Liver (tissue), 9 donors: ENCODE data around the gene CDC27. TPM values are rescaled to one million over a fixed set of nuclear protein-coding genes. Genes with fewer than 3 reads are reported as not detected.

Source experiments
- DNase-seq: peaks from one replicate; pipeline ENCODE4 v3.0.0-alpha.2; 2017; ENCODE audit warnings: low spot score
- H3K27ac ChIP-seq, 2 donors: one replicate each; pipeline ENCODE4 v1.7.0; 2013; ENCODE audit warnings: inconsistent platforms in 2 of 2, low read length in 2 of 2, control low read depth in 1 of 2, low read depth in 1 of 2, mild to moderate bottlenecking in 1 of 2
- H3K27me3 ChIP-seq, 4 donors: one replicate each; pipeline versions ENCODE4 v1.6.1 to v1.7.0; 2013; ENCODE audit warnings: low read length in 3 of 4, inconsistent platforms in 1 of 4, mild to moderate bottlenecking in 1 of 4, moderate library complexity in 1 of 4; ENCODE audit not compliant: control insufficient read depth in 4 of 4, insufficient read depth in 4 of 4
- H3K36me3 ChIP-seq, 4 donors: one replicate each; pipeline versions ENCODE4 v1.6.1 to v1.7.0; 2013; ENCODE audit warnings: low read length in 3 of 4, mild to moderate bottlenecking in 3 of 4, low read depth in 1 of 4, moderate library complexity in 1 of 4; ENCODE audit not compliant: control insufficient read depth in 4 of 4, insufficient read depth in 3 of 4
- H3K4me1 ChIP-seq, 4 donors: one replicate each; pipeline versions ENCODE4 v1.6.1 to v1.7.0; 2013; ENCODE audit warnings: low read length in 3 of 4, mild to moderate bottlenecking in 3 of 4, moderate library complexity in 1 of 4; ENCODE audit not compliant: control insufficient read depth in 4 of 4, insufficient read depth in 4 of 4
- H3K4me3 ChIP-seq, 3 donors: one replicate each; pipeline versions ENCODE4 v1.6.1 to v1.7.0; 2013; ENCODE audit warnings: low read length in 3 of 3, control low read depth in 1 of 3, low read depth in 1 of 3, mild to moderate bottlenecking in 1 of 3
- H3K9ac ChIP-seq, 2 donors: one replicate each; pipeline ENCODE4 v1.7.0; 2013; ENCODE audit warnings: low read length in 2 of 2, mild to moderate bottlenecking in 2 of 2, moderate library complexity in 2 of 2, control low read depth in 1 of 2, low read depth in 1 of 2
- H3K9me3 ChIP-seq, 4 donors: one replicate each; pipeline versions ENCODE4 v1.6.1 to v1.7.0; 2013; ENCODE audit warnings: low read length in 3 of 4; ENCODE audit not compliant: control insufficient read depth in 4 of 4
- ATF3 ChIP-seq: IDR thresholded peaks from 2 replicates; pipeline ENCODE4 v1.6.1; 2016; ENCODE audit warnings: antibody characterized with exemption
- EGR1 ChIP-seq, 2 donors: IDR thresholded peaks; 2 replicates each; pipeline ENCODE4 v1.6.1; 2016 to 2018; ENCODE audit warnings: antibody characterized with exemption in 2 of 2, low read depth in 2 of 2
- GABPA ChIP-seq, 2 donors: IDR thresholded peaks in 1 of 2; conservative IDR thresholded peaks in 1 of 2; 2 replicates each; pipeline ENCODE4 v1.6.1; 2016; ENCODE audit warnings: antibody characterized with exemption in 2 of 2, mild to moderate bottlenecking in 1 of 2, moderate library complexity in 1 of 2
- HNF4A ChIP-seq, 2 donors: conservative IDR thresholded peaks; 2 replicates each; pipeline ENCODE4 v1.6.1; 2016; ENCODE audit warnings: antibody characterized with exemption in 2 of 2, mild to moderate bottlenecking in 2 of 2
- HNF4G ChIP-seq: IDR thresholded peaks from 2 replicates; pipeline ENCODE4 v1.6.1; 2016; ENCODE audit warnings: antibody characterized with exemption
- JUND ChIP-seq, 2 donors: IDR thresholded peaks; 2 replicates each; pipeline ENCODE4 v1.6.1; 2016; ENCODE audit warnings: antibody characterized with exemption in 2 of 2
- MAX ChIP-seq: IDR thresholded peaks from 2 replicates; pipeline ENCODE4 v1.6.1; 2016; ENCODE audit warnings: antibody characterized with exemption
- NR2F2 ChIP-seq: IDR thresholded peaks from 2 replicates; pipeline ENCODE4 v1.6.1; 2016; ENCODE audit warnings: antibody characterized with exemption
- REST ChIP-seq: IDR thresholded peaks from 2 replicates; pipeline ENCODE4 v1.6.1; 2016; ENCODE audit warnings: antibody characterized with exemption, mild to moderate bottlenecking
- RXRA ChIP-seq, 2 donors: IDR thresholded peaks; 2 replicates each; pipeline ENCODE4 v1.6.1; 2017 to 2018; ENCODE audit warnings: antibody characterized with exemption in 2 of 2, mild to moderate bottlenecking in 1 of 2
- SP1 ChIP-seq: IDR thresholded peaks from 2 replicates; pipeline ENCODE4 v1.6.1; 2018; ENCODE audit warnings: antibody characterized with exemption, mild to moderate bottlenecking
- TAF1 ChIP-seq: conservative IDR thresholded peaks from 2 replicates; pipeline ENCODE4 v1.6.1; 2016; ENCODE audit warnings: antibody characterized with exemption, mild to moderate bottlenecking
- YY1 ChIP-seq: IDR thresholded peaks from 2 replicates; pipeline ENCODE4 v1.6.1; 2016; ENCODE audit warnings: antibody characterized with exemption, mild to moderate bottlenecking
- ZBTB33 ChIP-seq: IDR thresholded peaks from 2 replicates; pipeline ENCODE4 v1.6.1; 2016; ENCODE audit warnings: antibody characterized with exemption
- WGBS: extraction: QIAGEN DNeasy Blood & Tissue Kit; methylation state at CpG from one replicate; pipeline ENCODE4 v1.1.7; 2013; 5-methylcytosine and 5-hydroxymethylcytosine counted together
- polyA plus RNA-seq, 2 donors: library from polyadenylated mRNA; stranded (reverse) in 1 of 2; unstranded in 1 of 2; fragments of 200-250 nt in 1 of 2; fragments of >200 nt in 1 of 2; fragmentation: Nextera tagmentation in 1 of 2; extraction: Ambion mirVana in 1 of 2; gene quantifications; one replicate each; pipeline versions ENCODE4 v1.2.1 to v1.2.3, GENCODE V29; 2013 to 2015
- total RNA-seq, 2 donors: library from RNA; depleted of rRNA; stranded (reverse); fragments of >200 nt; gene quantifications; one replicate each; pipeline ENCODE4 v1.2.3, GENCODE V29; 2014
- donor health status: healthy.
- donor health status: healthy.
- donor health status: healthy.
- donor health status: healthy.
- donor health status: healthy.

CDC27 gene
- total and polyA plus RNA-seq, 4 donors: 16.8 to 148 (median 27.1) TPM

GRCh38 chr17:47189732-47190237, 690 bp upstream of the CDC27 start:
- Histone ChIP-seq H3K9me3 (no peaks in the 10 kb centered on the region), H3K36me3 (no peaks in the 10 kb centered on the region), H3K9ac (peak overlapping the region in 1 of 2 donors; percentile 69), H3K4me3 (peak overlapping the region; percentile 56 to 72 (median 63)), H3K4me1 (peaks cover 4 to 13% (median 9%) of the 10 kb centered on the region in 4 donors), H3K27me3 (no peaks in the 10 kb centered on the region), H3K27ac (peak overlapping the region; percentile 16 to 35)
- WGBS: 45% methylated on average over 5 of the region's 5 CpGs
- no peak for TF ChIP-seq MAX
- TF ChIP-seq SP1: no peak
- TF ChIP-seq ATF3: no peak
- no peak for TF ChIP-seq TAF1
- no peak for TF ChIP-seq EGR1 (IDR thresholded peaks at IDR 0.05; ENCODE audit: low read depth in 2 of 2)
- TF ChIP-seq HNF4G: no peak
- TF ChIP-seq NR2F2: no peak
- TF ChIP-seq JUND (IDR thresholded peaks at IDR 0.05): no peak
- TF ChIP-seq REST: no peak
- no peak for TF ChIP-seq YY1
- no peak for TF ChIP-seq RXRA (IDR thresholded peaks at IDR 0.05)
- TF ChIP-seq HNF4A (conservative IDR thresholded peaks at IDR 0.05): no peak
- TF ChIP-seq ZBTB33: no peak
- no peak for DNase-seq

- no peaks in the 10 kb centered on the region for H3K36me3 ChIP-seq
- H3K4me3 ChIP-seq: peak overlapping the region; percentile 77 to 87 (median 82)
- H3K27me3 ChIP-seq: no peaks in the 10 kb centered on the region
- WGBS: 2% methylated on average over 15 of the region's 15 CpGs
- H3K27ac ChIP-seq: peak overlapping the region; percentile 94 to 99
- peak; percentile 49 for DNase-seq
- H3K9me3 ChIP-seq: no peaks in the 10 kb centered on the region
- TF ChIP-seq JUND (IDR thresholded peaks at IDR 0.05): no peak
- TF ChIP-seq RXRA (IDR thresholded peaks at IDR 0.05): no peak
- no peak for TF ChIP-seq GABPA (IDR thresholded peaks at IDR 0.05 in 1 of 2, conservative IDR thresholded peaks at IDR 0.05 in 1 of 2)
- TF ChIP-seq ZBTB33: no peak
- TF ChIP-seq HNF4A (conservative IDR thresholded peaks at IDR 0.05): no peak
- TF ChIP-seq SP1: no peak
- no peak for TF ChIP-seq MAX
- H3K9ac ChIP-seq: peak overlapping the region; percentile 97 to 98
- peaks cover 4 to 13% (median 9%) of the 10 kb centered on the region in 4 donors for H3K4me1 ChIP-seq
These were observed 722 bp downstream of the CDC27 start for GRCh38 chr17:47188271-47188875.
